ENCODE data around the gene INTS1. TPM values are rescaled to one million over a fixed set of nuclear protein-coding genes. Genes with fewer than 3 reads are reported as not detected.

INTS1 gene
- polyA plus RNA-seq, 1 experiment: 21.8 TPM

DNA sequence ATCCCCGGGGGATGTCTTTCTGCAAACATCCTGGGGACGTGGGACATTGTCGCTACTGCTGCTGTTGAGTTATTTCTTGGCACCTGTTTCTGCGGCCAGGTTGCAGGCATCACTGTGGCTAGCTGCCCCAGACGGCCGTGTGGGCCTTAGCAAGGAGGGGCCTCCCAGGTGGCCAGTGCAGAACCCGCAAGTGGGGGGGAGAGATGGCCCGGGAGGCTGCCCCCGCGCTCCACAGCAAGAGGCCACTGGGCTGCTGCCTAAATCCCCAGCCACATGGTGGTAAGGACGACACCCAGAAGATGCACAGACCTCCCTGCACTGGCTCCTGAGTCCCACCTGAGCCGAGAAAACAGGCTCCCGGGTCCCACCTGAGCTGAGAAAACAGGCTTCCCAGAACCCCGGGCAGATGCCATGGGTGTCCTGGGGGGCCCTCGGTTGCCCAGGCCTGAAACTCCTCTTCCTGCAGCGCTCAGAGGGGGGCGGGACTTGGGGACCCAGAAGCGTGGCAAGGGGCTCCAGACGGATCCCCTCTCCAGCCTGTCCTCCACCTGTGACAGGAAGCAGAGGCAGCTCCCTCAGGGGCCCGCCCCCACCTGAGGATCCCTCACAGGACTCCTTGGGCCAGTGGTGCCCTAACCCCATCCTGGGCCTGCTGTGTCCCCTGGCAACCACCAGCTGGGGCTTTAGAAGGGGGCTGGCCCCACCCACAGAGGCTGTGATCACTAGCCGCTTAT lies 25.4 kb upstream of the INTS1 start:
- CTCF ChIA-PET: no interaction called here

DNA sequence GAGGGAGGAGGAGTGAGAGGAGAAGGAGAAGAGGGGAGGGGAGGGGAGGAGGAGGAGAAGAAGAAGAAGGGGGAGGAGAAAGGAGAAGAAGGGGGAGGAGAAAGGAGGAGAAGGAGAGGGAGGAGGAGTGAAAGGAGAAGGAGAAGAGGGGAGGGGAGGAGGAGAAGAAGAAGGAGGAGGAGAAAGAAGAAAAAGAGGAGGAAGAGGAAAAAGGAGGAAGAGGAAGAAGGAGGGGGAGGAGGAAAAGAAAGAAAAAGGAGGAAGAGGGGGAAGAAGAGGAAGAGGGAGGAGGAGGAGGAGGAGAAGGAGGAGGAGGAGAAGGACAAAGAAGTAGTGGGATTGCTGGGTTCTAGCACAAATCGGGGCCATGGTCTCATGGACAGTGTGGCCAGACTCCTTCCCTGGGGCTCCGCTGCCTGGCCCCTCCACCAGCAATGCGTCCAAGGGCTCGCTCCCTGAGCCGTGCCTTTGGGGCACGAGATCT lies 22.1 kb upstream of the INTS1 start:
- DNase-seq (ENCODE audit: low read depth): no peak
- Histone ChIP-seq H3K36me3 (ENCODE audit: control insufficient read depth, insufficient read depth, low read length) (no peaks in the 10 kb centered on the region), H3K4me3 (ENCODE audit: low read depth, low read length) (no peak overlapping the region), H3K27me3 (ENCODE audit: control insufficient read depth, insufficient read depth, low read length) (peaks cover 4% of the 10 kb centered on the region; the same call in 1 of the 2 replicates)
- TF ChIP-seq, protein P1, sequence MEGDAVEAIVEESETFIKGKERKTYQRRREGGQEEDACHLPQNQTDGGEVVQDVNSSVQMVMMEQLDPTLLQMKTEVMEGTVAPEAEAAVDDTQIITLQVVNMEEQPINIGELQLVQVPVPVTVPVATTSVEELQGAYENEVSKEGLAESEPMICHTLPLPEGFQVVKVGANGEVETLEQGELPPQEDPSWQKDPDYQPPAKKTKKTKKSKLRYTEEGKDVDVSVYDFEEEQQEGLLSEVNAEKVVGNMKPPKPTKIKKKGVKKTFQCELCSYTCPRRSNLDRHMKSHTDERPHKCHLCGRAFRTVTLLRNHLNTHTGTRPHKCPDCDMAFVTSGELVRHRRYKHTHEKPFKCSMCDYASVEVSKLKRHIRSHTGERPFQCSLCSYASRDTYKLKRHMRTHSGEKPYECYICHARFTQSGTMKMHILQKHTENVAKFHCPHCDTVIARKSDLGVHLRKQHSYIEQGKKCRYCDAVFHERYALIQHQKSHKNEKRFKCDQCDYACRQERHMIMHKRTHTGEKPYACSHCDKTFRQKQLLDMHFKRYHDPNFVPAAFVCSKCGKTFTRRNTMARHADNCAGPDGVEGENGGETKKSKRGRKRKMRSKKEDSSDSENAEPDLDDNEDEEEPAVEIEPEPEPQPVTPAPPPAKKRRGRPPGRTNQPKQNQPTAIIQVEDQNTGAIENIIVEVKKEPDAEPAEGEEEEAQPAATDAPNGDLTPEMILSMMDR (IDR thresholded peaks at IDR 0.05; ENCODE audit: insufficient read depth, low read depth, low read length): no peak
- ChIA-PET CTCF (no interaction called here), POLR2A (no interaction called here)

More for the DNA sequence above, 25.4 kb upstream of the INTS1 start:
- TF ChIP-seq, protein P1 (IDR thresholded peaks at IDR 0.05; ENCODE audit: insufficient read depth, low read depth, low read length): no peak
- no peak for DNase-seq (ENCODE audit: low read depth)
- no peaks in the 10 kb centered on the region for H3K36me3 ChIP-seq (ENCODE audit: control insufficient read depth, insufficient read depth, low read length)
- peaks cover 2% of the 10 kb centered on the region; the same call in 1 of the 2 replicates for H3K27me3 ChIP-seq (ENCODE audit: control insufficient read depth, insufficient read depth, low read length)
- no peak overlapping the region for H3K4me3 ChIP-seq (ENCODE audit: low read depth, low read length)
- POLR2A ChIA-PET: interaction anchor here (0.8 kb wide), 1 partner anchor 32 kb away, joined by 4 read pairs; no protein-coding TSS in a partner anchor

DNA sequence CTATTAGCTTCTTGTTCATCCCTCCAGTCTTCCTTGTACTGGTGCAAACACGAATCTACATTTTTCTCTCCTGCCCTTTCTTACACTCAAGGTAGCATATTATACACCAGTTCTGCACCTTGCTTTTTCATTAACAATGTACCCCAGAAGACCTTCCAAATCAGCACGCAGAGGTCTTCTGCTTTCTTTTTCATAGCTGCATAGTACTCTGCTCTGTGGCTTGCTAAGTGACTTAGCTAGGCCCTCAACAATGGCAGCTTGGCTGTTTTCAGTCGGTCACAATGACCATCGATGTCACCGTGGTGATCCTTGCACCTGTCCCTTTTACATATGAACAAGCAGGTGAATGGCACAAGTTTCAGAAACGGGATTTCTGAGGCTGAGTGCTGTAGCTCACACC lies 21.2 kb upstream of the INTS1 start:
- ChIA-PET POLR2A (no interaction called here), CTCF (interaction anchor here (1.1 to 1.3 kb wide), 2 partner anchors 14 to 21 kb away, joined by 3 read pairs; no protein-coding TSS in a partner anchor)
- no peaks in the 10 kb centered on the region for H3K36me3 ChIP-seq (ENCODE audit: control insufficient read depth, insufficient read depth, low read length)
- no peak for DNase-seq (ENCODE audit: low read depth)
- no peak overlapping the region for H3K4me3 ChIP-seq (ENCODE audit: low read depth, low read length)
- TF ChIP-seq, protein P1 (IDR thresholded peaks at IDR 0.05; ENCODE audit: insufficient read depth, low read depth, low read length): no peak
- peaks cover 4% of the 10 kb centered on the region; the same call in 1 of the 2 replicates for H3K27me3 ChIP-seq (ENCODE audit: control insufficient read depth, insufficient read depth, low read length)

DNA sequence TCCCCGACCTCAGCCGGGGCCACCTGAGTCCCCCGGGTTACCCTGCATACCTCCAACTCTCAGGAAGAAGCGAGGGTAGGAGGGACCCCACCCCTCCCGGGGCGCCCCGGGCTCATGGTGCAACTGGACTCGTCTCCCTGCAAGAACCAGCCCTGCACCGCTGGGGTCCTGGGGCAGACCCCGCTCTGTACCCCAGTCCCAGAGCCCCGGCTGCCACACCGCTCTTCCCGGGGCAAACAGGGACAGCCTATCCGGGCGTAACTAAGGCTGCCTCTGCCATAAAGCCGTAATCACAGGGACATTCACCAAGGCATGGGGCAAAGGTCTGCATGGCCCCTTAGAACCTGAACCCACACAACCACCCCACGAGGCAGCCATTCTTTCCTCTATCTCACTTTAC lies 19.7 kb upstream of the INTS1 start:
- CTCF ChIA-PET: interaction anchor here (1.3 kb wide), 1 partner anchor 19 kb away, joined by 3 read pairs; no protein-coding TSS in a partner anchor
- DNase-seq (ENCODE audit: low read depth): no peak
- peaks cover 4% of the 10 kb centered on the region; the same call in 1 of the 2 replicates for H3K27me3 ChIP-seq (ENCODE audit: control insufficient read depth, insufficient read depth, low read length)
- TF ChIP-seq, protein P1 (IDR thresholded peaks at IDR 0.05; ENCODE audit: insufficient read depth, low read depth, low read length): no peak
- POLR2A ChIA-PET: no interaction called here
- H3K4me3 ChIP-seq (ENCODE audit: low read depth, low read length): no peak overlapping the region
- no peaks in the 10 kb centered on the region for H3K36me3 ChIP-seq (ENCODE audit: control insufficient read depth, insufficient read depth, low read length)

DNA sequence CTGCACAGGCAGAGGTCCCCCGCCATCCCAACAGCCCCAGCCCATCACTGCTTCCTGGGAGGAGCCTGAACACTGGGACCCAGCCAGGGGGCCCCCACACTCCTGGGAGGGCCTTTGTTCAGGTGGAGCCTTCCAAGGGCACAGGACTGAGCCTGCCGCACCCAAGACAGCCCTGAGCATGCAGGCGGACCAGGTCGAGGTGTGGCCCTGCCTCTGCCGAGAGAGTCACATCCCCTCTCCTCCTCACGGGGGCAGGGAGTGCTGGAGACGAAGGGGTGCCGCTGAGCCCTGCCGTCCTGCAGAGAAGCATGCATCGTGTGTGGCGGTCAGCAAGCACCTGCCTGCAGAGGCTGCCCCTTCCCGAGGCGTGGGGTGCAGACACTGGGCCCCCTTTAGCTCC lies 19.0 kb upstream of the INTS1 start:
- Histone ChIP-seq H3K36me3 (ENCODE audit: control insufficient read depth, insufficient read depth, low read length) (no peaks in the 10 kb centered on the region), H3K27me3 (ENCODE audit: control insufficient read depth, insufficient read depth, low read length) (peaks cover 4% of the 10 kb centered on the region; the same call in 1 of the 2 replicates), H3K4me3 (ENCODE audit: low read depth, low read length) (no peak overlapping the region)
- TF ChIP-seq, protein P1 (IDR thresholded peaks at IDR 0.05; ENCODE audit: insufficient read depth, low read depth, low read length): no peak
- CTCF ChIA-PET: no interaction called here
- POLR2A ChIA-PET: no interaction called here
- DNase-seq (ENCODE audit: low read depth): no peak
